HUES6 (cell line): Measurements from ENCODE around the gene CMBL.
"Not testable (repeated sequence)": the region's sequence is repeated elsewhere in the genome, so short reads cannot be mapped to it uniquely, and the experiment has no call there.

ENCODE experiments used
- H3K27ac ChIP-seq: 2 replicates; pipeline ENCODE4 v1.7.0; 2013; ENCODE audit warnings: low read depth, mild to moderate bottlenecking, low read length, inconsistent platforms
- H3K27me3 ChIP-seq: 2 replicates; pipeline ENCODE4 v1.6.1; 2013; ENCODE audit warnings: low read length; ENCODE audit not compliant: control insufficient read depth, insufficient read depth
- H3K36me3 ChIP-seq: 2 replicates; pipeline ENCODE4 v1.6.1; 2013; ENCODE audit warnings: low read length; ENCODE audit not compliant: control insufficient read depth, insufficient read depth
- H3K4me1 ChIP-seq: 2 replicates; pipeline ENCODE4 v1.6.1; 2013; ENCODE audit warnings: low read length; ENCODE audit not compliant: control insufficient read depth, insufficient read depth
- H3K4me3 ChIP-seq: 2 replicates; pipeline ENCODE4 v1.5.1; 2013; ENCODE audit warnings: low read depth, low read length
- H3K9ac ChIP-seq: one replicate; pipeline ENCODE4 v1.6.1; 2013; ENCODE audit warnings: mild to moderate bottlenecking, low read length
- H3K9me3 ChIP-seq: 2 replicates; pipeline ENCODE4 v1.6.1; 2013; ENCODE audit warnings: low read depth, low read length; ENCODE audit not compliant: control insufficient read depth, insufficient read depth

CMBL gene

DNA sequence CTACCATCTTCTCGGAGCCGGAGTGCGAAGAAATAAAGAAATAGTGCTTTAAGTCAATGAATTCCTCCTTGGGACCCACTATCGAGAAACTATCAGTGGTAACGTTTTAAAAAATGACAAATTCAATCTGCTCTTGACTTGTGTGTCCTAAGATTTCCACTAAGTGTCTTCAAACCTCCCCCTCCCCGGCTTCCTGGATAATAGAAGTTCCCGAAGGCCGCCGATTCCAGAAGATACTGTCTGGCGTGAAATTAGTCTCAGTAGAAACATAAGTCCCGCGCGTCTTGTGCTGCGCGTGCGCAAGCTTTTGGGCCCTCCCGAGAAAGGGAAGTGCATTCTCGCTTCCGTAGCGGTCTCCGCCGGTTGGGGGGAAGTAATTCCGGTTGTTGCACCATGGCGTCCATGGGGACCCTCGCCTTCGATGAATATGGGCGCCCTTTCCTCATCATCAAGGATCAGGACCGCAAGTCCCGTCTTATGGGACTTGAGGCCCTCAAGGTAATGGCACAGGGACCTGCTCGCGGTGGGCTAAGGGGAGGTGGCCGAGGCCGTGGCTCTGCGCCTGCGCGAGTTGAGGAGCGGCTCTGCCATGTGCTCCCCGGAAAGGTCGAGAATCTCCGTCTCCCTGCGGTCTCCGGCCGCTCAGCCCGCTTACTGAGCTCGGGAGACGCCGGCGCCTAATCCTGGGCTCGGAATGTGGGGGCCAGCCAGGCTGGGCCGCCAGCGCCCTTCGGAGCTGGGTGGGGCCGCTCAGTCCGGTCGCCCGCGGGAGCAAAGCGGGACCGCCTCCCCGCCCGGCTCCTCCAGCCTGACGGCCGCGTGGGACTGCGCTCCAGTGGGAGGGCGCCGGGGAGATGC, 57.5 kb downstream of the CMBL start, which contains the start of gene CCT5:
Gene CCT5 (plus strand): TSS at position 333 of the 858 bp plus-strand sequence. CDS start 61 bp downstream, at position 394.
- peak within 1 kb of the TSS; percentile 99 for H3K27ac ChIP-seq
- peaks cover 13% of the 10 kb centered on the region for H3K4me1 ChIP-seq
- H3K36me3 ChIP-seq, result peaks cover 36% of the 10 kb centered on the region
- peak within 1 kb of the TSS; percentile 79 for H3K4me3 ChIP-seq
- peak within 1 kb of the TSS; percentile 91 for H3K9ac ChIP-seq
- H3K9me3 ChIP-seq, result no peaks in the 10 kb centered on the region
- H3K27me3 ChIP-seq, result no peaks in the 10 kb centered on the region

DNA sequence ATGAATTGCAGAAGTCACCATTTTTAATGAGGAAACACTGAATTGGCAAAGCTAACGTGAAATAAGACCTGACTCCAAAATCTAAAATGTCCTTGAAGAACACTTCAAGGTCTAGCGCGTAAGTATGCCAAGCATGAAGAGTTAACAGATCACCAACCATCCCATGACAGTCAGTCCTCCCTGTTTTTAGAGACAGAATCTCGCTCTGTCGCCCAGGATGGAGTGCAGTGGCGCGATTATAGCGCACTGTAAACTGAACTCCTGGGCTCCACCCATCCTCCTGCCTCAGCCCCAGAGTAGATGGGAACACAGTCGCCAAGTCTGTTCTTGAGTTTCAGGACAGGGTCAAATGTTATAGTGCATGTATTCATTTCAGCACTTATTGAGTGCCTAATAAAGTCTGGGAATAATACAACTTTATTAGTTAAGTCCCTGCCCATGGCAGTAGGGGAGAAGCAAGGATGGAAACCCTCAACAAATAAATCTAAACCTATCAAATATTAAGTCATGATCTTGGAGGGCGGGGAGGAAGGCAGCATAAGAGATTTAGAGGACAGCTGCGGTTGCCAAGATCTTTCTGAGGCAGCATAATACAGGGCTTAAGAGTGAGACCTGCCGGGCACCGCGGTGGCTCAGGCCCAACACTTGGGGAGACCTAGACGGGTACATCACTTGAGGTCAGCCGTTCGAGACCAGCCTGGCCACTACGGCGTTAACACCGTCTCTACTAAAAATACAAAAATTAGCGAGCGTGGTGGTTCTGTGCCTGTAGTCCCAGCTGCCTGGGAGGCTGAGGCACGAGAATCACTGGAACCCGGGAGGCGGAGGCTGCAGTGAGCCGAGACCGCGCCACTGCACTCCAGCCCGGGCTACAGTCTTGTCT, 59.1 kb downstream of the CMBL start:
- peaks cover 20% of the 10 kb centered on the region for H3K36me3 ChIP-seq
- H3K9ac ChIP-seq, result peak overlapping the region; percentile 91
- peak overlapping the region; percentile 79 for H3K4me3 ChIP-seq
- no peaks in the 10 kb centered on the region for H3K27me3 ChIP-seq
- peak overlapping the region; percentile 99 for H3K27ac ChIP-seq
- no peaks in the 10 kb centered on the region for H3K9me3 ChIP-seq
- peaks cover 13% of the 10 kb centered on the region for H3K4me1 ChIP-seq

DNA sequence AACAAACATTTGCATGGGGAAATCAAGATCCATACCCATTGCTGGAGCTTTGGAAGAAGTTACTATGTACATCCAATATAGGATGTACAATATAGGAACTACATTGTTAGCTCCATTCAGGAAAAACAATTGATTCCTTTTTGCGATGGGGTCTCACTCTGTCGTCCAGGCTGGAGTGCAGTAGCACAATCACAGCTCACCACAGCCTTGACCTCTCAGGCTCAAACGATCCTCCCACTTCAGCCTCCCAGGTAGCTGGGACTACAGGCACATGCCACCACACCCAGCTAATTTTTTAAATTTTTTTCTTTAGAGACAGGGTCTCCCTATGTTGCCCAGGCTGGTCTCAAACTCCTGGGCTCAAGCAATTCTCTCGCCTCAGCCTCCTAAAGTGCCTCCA, 60.5 kb downstream of the CMBL start:
- not testable (repeated sequence) for H3K27me3 ChIP-seq, H3K4me3 ChIP-seq, H3K9me3 ChIP-seq, H3K9ac ChIP-seq, H3K27ac ChIP-seq
- Histone ChIP-seq H3K4me1 (peaks cover 13% of the 10 kb centered on the region), H3K36me3 (peaks cover 12% of the 10 kb centered on the region)

DNA sequence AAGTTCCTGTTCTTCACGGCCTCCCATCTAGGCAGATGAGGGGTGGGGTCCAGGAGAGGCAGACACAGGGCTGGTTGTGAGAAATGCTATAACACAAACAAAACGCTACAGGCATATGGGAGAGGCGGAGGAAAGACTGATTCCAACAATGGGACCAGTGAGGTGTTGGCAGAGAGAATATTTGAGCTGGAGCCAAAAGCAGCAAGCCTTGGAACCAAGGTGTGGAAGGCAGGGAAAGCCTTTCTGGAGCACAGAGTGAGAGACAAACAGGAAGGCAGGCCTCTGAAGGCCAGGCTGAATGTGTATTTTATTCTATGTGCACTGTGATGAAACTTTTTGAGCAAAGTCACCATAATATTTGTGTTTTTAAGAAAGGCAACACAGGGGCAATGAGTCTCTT, 60.9 kb downstream of the CMBL start:
- H3K27me3 ChIP-seq, result no peaks in the 10 kb centered on the region
- H3K4me1 ChIP-seq, result peaks cover 9% of the 10 kb centered on the region
- no peaks in the 10 kb centered on the region for H3K9me3 ChIP-seq
- no peak overlapping the region for H3K4me3 ChIP-seq
- H3K9ac ChIP-seq, result no peak overlapping the region
- H3K27ac ChIP-seq, result no peak overlapping the region
- peaks cover 8% of the 10 kb centered on the region for H3K36me3 ChIP-seq

DNA sequence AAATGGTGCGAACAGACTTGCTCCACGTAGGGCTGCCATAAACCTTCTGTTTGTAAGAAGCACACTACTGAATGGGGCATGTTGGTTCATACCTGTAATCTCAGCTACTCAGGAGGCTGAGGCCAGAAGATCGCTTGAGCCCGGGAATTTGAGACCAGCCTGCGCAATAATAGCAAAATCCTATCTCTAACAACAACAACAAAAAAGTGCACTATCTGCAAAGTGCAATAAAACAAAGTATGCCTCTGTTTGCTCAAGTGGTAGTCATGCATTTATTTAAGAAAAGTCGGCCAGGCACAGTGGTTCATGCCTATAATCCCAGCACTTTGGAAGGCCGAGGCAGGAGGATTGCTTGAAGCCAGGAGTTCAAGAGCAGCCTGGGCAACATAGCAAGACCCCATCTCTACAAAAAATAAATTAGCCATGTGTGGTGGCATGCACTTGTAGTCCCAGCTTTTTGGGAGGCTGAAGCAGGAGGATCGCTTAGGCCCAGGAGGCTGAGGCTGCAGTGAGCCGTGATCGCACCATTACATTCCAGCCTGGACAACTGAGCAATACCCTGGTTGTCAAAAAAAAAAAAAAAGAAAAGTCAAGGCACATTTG, 63.3 kb downstream of the CMBL start:
- Histone ChIP-seq H3K9me3 (no peaks in the 10 kb centered on the region), H3K27me3 (no peaks in the 10 kb centered on the region), H3K9ac (no peak overlapping the region), H3K4me3 (no peak overlapping the region), H3K4me1 (peaks cover 6% of the 10 kb centered on the region; the same call in 1 of the 2 replicates), H3K27ac (no peak overlapping the region), H3K36me3 (no peaks in the 10 kb centered on the region)

DNA sequence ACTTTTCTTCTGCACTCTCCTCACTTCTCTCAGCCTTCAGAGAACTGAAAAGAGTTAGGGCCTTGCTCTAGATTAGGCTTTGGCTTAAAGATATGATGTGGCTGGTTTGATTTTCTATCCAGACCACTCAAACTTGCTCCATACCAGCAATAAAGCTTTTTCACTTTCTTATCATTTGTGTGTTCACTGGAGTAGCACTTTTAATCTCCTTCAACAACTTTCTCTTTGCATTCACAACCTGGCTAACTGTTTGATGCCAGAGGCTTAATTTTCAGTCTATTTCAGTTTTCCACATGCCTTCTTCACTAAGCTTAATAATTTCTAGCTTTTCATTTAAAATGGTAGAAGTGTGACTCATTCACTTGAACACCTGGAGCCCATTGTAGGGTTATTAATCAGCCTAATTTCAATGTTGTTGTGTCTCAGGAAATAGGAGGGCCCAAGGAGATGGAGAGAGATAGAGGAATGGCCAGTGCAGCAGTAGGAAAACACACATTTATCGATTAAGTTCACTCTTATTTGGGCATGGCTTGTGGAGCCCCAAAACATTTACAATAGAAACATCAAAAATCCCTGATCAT, 64.0 kb downstream of the CMBL start:
- Histone ChIP-seq H3K36me3 (no peaks in the 10 kb centered on the region), H3K27ac (no peak overlapping the region), H3K9me3 (no peaks in the 10 kb centered on the region), H3K9ac (no peak overlapping the region), H3K27me3 (no peaks in the 10 kb centered on the region), H3K4me1 (peaks cover 6% of the 10 kb centered on the region; the same call in 1 of the 2 replicates), H3K4me3 (no peak overlapping the region)

DNA sequence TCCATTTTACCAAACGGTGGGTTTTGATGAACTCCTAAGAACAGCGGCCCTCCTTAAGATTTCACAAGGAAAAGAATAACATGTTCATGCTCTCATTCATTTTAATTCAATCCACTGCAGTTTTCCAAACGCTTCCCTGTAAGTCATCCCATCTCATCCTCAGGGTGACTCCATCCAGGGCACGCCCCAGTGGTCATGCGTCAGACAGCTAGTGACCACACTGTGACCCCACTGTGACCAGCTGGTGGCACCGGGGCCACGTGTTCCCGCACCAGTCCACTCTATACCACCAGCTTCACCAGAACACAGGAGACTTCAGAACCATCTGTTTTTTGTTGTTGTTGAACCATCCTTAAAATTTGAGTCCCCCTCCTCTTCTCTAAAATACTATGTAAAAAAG, 72.4 kb downstream of the CMBL start:
- Histone ChIP-seq H3K27ac (no peak overlapping the region), H3K9me3 (no peaks in the 10 kb centered on the region), H3K36me3 (0 out of 2 replicates have a peak, but pooled peaks cover 2% of the 10 kb centered on the region), H3K4me1 (peaks cover 7% of the 10 kb centered on the region; the same call in 1 of the 2 replicates), H3K9ac (no peak overlapping the region), H3K4me3 (no peak overlapping the region), H3K27me3 (no peaks in the 10 kb centered on the region)

DNA sequence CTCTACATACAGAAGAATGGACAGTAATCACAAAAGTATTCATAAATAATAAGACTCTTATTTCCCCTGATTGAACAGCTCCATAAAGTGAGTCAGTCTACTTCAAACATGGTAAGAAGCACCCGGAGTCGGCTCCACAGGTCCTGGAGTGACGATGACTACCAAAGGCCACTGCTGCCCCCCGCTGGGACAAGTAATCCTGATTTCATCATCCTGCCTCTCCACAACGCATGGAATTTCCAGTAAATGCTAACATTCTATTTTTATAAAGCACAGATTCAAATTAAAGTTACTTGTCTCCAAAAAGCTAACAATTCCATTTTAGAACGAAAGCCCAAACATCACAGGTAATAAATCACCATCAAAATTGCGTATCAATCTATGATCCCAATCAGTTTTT, 74.2 kb downstream of the CMBL start:
- no peak overlapping the region for H3K9ac ChIP-seq
- peaks cover 7% of the 10 kb centered on the region; the same call in 1 of the 2 replicates for H3K4me1 ChIP-seq
- H3K27ac ChIP-seq, result peak overlapping the region; percentile 60; the same call in 1 of the 2 replicates

DNA sequence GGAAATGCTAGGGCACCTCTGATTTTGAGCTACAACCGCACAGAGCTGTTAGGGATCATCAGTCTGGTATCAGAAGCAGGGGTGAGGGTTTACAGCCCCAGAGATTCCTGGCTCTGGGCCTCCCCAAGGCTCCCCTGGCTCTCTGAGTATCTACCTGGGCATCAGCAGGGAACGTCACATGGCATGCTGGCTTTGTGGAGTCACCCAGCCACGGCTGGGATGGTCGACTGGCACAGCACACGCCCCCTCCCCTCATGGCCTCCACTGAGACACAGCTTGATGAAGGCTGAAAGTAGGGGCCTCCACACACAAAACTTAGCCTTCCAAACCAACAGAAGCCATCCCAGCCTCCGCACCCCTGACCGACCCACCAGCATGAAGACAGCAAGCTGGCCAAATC, 74.7 kb downstream of the CMBL start:
- H3K4me3 ChIP-seq, result no peak overlapping the region
- H3K9me3 ChIP-seq, result no peaks in the 10 kb centered on the region
- H3K9ac ChIP-seq, result no peak overlapping the region
- H3K36me3 ChIP-seq, result 0 out of 2 replicates have a peak, but pooled peaks cover 2% of the 10 kb centered on the region
- H3K4me1 ChIP-seq, result peaks cover 7% of the 10 kb centered on the region; the same call in 1 of the 2 replicates
- no peaks in the 10 kb centered on the region for H3K27me3 ChIP-seq
- no peak overlapping the region for H3K27ac ChIP-seq

More for the DNA sequence above, 74.2 kb downstream of the CMBL start:
- 0 out of 2 replicates have a peak, but pooled peaks cover 2% of the 10 kb centered on the region for H3K36me3 ChIP-seq
- H3K9me3 ChIP-seq, result no peaks in the 10 kb centered on the region
- H3K27me3 ChIP-seq, result no peaks in the 10 kb centered on the region
- H3K4me3 ChIP-seq, result no peak overlapping the region

DNA sequence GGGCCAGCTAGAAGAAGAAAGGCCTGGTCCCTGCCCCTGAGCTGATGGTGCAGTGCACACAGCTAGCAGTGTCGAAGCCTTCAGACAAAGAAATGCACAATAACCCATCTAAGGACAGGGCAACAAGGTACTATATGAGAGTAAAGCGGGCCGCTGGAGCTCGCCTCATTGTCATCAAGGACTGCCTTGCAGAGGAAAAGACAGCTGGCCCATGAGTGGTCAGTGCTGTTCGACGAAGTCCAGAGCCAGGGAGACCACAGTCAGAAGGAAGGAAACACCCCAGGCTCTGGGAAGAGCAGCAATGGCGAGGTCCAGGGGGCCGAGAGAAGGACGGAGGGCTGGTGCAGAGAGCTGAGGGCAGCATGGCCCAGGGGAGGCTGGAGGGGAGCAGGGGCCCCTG, 75.3 kb downstream of the CMBL start:
- Histone ChIP-seq H3K4me1 (peaks cover 7% of the 10 kb centered on the region; the same call in 1 of the 2 replicates), H3K4me3 (no peak overlapping the region), H3K27me3 (no peaks in the 10 kb centered on the region), H3K9me3 (no peaks in the 10 kb centered on the region), H3K36me3 (0 out of 2 replicates have a peak, but pooled peaks cover 2% of the 10 kb centered on the region), H3K27ac (no peak overlapping the region), H3K9ac (no peak overlapping the region)
